GM19099 (cell line): ENCODE data around the gene LYPD6B.

Source experiments
- POLR2A ChIP-seq: IDR thresholded peaks from 3 replicates; pipeline ENCODE4 v1.6.1; 2011; ENCODE audit warnings: low read depth; ENCODE audit not compliant: insufficient read length; ENCODE audit errors: extremely low read depth

Gene LYPD6B

DNA sequence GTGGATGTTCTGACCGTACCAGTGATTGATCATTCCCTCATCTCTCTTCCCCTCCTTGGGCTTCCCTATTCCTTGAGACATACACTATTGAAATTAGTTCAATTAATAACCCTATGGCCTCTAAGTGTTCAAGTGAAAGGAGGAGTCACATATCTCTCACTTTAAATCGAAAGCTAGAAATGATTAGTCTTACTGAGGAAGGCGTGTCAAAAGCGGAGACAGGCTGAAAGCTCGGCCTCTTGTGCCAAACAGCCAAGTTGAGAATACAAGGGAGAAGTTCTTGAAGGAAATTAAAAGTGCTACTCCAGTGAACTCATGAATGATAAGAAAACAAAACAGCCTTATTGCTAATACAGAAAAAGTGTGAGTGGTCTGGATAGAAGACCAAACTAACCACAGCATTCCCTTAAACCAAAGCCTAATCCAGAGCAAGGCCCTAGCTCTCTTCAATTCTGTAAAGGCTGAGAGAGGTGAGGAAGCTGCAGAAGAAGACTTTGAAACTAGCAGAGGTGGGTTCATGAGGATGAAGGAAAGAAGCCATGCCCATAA lies 147.5 kb downstream of the LYPD6B start:
- no peak for TF ChIP-seq POLR2A

DNA sequence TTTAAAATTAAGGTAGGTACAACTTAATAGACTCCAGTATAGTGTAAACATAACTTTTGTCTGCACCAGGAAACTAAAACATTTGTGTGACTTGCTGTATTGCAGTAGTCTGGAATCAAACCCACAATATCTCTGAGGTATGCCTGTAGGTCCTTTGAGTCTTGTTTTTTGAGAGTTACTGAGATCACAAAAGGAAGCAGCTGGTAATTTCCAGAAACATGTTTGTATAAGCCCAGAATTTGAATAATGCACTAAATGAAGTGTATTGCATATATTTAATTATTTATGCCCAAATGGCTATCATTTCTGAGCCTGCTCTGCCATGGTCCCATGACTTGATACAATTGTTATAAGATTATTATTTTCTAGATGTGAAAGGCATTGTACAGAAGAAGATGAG lies 148.6 kb downstream of the LYPD6B start:
- no peak for TF ChIP-seq POLR2A

DNA sequence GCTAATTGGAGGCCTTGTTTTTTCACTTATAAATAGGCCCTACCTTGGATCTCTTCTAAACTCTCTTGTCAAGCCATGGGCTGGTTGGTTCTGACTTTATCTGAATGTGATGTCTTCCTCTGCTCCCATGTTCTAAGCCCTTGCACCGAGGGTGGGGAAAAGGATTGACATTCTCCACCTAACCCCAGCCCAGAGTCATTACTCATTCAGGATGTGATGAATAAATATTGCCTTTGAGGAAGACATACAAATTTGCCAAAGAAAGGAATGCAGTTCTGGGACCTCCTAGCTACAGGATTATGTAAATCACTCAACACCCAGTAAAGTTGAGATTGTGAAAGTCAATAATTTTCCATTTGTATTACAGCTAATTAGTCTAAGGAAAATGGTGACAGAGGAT lies 149.8 kb downstream of the LYPD6B start:
- TF ChIP-seq POLR2A: no peak

DNA sequence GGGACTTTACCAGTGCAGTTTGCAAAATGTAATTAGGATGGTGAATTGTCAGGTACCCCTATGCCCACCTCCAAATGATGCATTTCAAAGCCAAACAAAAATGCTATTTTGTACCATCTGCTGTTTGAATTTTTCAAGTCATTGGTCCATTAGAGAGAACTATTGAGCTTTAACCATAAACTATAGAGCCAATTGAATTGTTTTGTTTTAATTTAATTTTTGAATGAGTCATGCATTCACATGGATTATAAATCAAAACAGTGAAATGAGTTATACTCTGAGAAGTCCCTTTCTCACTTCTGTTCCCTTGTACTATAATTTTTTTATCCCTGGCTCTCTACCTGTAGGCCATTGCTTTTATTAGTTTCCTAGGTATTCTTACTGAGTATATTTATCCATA lies 151.3 kb downstream of the LYPD6B start:
- TF ChIP-seq POLR2A: no peak

DNA sequence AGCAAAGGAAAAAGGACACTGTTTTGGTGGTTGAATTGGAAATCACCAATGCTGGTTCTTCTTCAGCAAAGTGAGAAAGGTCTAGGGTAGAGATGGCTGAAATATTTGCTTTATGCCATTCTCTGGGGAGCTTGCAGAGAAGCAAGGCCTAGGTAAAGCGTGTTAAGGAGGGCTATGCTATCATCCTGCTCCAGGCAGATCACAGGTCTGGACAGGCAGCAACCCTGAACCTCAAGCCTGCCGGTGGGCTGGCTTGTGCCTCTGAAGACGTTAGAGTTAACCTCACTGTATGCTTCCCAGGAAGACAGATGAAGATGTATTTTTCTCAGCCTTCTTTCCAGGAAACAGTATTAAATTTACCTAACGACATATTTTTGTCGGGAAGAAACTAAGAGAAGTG lies 153.4 kb downstream of the LYPD6B start:
- no peak for TF ChIP-seq POLR2A

DNA sequence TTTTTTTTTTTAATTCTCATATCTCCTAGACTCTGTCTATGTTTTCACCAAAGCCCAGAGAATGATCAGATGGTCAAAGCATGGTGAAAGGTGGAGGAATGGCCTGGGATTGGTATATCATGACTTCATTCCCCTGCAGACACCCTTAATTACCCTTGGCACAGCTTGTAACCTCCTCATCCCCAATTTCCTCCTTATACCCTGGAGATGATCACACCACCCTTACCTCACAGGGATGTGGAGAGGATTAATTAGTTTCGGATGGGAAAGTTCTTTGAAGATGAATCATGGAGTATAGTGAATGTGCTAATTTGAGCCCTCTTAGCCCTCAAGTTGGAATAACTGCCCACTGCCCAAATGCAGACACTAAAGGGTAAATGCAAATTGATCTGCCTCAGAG lies 153.9 kb downstream of the LYPD6B start:
- TF ChIP-seq POLR2A: no peak

DNA sequence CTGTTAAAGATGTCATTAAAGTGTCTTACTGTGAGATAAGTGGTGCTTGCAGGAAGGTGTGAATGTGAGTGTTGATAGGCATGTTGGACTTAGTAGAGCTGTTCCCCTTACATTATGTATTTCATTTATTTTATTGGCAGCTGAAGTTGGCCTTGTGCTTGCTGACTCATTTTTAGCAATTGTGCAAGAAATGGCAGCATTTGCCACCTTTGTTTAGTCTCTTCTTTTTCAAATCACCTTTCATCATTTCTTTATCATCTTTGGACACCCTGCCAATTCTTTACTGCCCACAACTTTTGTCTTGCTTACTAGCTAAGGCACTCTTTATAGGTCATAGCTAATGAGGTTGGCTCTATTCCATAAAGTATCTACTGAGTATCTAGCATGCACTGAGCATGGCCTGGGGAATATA lies 161.6 kb downstream of the LYPD6B start:
- no peak for TF ChIP-seq POLR2A

DNA sequence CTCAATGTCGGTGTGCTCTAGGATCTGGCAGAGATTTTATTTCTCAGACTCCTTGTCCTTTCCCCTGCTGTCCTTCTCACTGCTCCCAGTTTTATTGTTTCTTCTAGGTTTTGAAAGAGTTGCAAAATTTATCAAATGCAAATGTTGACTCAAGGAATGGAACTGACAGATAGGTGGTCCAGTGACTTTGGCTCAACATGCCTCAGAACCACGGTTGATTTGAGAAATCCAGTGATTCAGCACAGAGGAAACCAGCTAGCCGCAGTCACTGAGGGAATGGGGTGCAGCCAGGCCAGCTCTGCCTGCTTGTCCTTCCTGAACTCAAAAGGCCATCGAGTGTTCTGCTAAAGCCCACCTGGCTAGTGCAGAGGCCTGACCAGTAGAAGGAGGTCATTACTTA lies 166.2 kb downstream of the LYPD6B start:
- no peak for TF ChIP-seq POLR2A

DNA sequence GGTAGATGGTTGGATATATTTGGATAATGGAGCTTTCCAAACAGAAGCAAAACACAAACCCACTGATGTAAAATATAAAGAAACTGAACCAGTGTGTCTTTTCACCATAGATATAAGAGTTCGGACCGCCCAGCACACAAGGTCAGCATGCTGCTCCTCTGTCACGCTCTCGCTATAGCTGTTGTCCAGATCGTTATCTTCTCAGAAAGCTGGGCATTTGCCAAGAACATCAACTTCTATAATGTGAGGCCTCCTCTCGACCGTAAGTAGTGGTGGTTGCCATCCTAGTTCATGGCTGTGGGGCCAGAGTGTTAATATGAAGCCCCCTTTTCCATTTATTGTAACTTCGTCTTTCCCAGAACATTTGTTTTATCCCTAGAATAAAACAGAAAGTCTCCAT lies 166.6 kb downstream of the LYPD6B start:
- TF ChIP-seq POLR2A: no peak

DNA sequence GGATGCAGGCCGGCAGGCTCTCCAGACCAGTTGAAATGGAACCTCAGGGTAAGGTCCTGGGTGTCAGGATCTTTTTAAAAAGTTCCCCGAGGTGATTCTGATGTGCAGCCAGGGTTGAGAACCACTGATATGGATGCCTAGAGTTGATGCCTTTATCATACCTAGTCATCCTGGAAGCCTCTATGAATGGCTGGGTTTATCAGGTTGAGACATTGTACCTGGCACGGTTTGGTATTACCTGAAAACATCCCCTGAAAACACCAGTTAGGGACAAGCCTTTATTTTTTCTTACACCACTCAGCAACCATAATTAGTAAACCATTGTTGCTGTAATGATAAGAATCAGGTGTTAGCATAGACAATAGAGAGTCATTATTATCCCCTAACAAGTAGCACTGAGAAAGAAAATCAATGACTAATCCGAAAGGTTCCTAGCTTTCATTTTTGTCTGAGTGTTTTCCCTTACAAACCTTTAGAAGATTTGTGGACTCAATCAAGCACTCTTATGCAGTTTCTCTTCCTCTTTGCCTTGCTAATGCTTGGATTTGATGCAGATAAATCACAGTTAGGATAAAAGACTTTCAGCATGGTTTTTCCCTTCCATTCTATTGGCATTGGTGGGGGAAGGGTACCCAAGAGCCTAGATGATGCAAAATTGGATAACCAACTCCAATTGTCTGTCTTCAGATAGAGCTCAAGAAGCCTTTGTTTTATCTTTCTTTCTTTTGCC lies 175.4 kb downstream of the LYPD6B start:
- TF ChIP-seq POLR2A: no peak

DNA sequence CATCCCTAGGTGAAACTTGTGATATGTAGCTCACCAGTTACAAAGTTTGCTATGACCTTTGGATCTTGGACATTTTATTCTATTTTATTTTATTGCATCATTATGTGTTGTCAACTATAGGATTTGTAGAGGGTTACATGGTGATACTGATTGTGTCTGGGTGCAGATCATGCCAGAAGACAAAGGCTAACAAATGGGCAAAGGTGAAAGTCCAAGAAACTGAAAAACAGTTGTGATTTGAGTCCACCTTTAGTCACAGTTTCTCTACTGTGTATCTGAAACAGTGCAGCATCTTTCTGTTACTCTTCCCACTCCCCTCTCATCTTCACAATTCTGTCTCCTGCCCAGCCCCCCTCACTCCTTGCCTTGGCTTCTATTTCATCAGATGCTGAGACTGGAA lies 180.0 kb downstream of the LYPD6B start:
- TF ChIP-seq POLR2A: no peak

DNA sequence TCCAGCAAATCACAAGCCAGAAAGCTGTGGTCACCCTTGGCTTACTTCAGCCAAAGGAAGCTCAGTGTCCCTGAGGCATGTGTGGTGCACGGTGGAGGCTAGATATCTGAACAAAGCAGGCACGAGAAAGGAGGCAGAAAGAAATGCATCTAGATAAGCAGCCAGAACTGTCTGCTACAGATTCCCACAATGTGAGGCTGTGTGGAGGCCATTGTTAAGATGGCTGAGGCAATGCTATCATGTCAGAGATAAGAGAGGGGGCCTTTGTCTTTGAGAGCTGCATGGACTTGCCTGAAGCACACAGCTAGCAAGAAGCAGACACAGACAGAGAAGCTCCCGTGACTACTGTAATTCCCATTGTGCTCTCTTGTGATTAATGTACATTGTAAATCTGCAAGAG lies 181.4 kb downstream of the LYPD6B start:
- no peak for TF ChIP-seq POLR2A

DNA sequence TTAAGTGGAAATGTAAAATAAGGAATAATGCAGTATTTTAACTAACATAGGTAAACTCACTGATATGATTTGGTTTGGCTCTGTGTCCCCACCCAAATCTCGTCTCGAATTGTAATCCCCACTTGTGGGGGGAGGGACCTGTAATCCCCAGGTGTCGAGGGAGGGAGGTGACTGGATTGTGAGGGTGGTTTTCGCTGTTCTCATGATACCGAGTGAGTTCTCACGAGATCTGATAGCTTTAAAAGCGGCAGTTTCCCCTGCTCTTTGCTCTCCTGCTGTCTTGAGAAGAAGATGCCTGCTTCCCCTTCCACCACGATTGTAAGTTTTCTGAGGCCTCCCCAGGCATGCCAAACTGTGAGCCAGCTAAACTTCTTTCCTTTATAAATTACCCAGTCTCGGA lies 182.5 kb downstream of the LYPD6B start:
- TF ChIP-seq POLR2A: no peak

DNA sequence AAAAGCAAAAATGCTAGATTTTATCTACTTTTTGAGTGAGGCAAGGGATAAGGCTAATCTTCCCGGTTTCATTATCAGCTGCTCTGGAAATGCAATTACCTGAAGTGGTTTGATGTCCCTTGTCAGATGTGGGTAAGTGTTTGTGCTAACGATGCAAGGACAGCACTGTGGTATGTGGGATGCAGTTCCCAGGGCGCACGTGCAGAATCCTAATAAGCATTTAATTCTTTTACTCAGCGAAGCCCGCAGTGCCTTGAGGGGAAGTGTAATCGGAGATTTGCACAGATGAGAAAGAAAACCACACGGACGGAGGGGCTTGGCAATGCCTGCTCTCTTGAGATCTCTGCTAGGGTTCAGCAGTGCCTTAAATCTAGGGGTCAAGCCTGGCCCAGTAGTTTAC lies 183.4 kb downstream of the LYPD6B start:
- TF ChIP-seq POLR2A: no peak

DNA sequence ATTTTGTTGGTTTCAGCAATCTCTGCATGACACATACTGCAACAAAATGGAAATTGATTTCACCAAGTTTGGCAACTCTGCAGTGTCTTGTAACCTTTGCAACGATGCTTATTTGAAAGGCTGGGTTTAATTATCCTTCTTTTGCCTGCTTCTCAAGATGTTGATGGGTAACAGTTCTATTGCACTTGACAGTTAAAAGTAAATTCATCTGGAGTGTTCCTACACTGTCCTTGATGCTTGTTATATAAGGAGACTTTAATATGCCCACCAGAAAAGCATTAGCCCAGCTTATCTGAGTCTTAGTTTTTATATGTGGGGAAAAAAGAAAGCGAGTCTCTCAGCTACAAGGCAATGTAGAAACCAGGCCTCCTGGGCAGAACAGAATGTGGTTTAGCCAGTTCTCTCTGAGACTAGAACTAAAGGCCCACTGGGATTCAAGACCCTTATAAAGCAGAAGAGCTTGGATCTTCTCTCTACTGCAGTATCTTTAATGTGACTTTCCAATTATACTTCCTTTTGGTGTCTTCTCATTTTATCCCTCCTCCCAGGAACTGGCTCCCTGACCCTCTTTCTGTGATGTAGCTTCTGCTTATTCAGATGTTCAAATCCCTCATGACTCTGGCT lies 185.1 kb downstream of the LYPD6B start:
- TF ChIP-seq POLR2A: no peak

DNA sequence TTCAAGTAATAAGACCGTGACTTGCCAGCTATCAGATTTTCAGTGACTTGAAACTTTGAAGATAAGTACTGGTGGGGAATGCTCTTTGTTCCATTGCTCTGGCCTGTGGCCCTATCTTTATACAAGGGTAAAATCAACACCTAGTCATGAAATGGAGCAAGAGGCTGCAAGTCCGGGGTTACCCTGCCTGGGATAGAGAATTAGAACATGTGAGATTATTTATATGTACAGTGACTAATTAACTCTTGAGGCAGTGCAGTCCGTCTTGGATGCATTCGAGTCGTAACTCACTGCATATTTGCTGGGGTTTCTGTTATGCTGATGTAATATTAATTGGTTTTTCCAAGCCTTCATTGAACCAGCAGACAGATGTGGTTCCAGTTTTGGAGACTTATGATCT lies 186.0 kb downstream of the LYPD6B start:
- TF ChIP-seq POLR2A: no peak
